HepG2 (cell line): ENCODE results near the gene CHPF. TPM values are rescaled to one million over a fixed set of nuclear protein-coding genes. Genes with fewer than 3 reads are reported as not detected.

Experiments
- ARHGAP35 ChIP-seq: sonication (generic); formaldehyde crosslinking; IDR thresholded peaks from 2 replicates; pipeline ENCODE4 v1.9.0; 2022; ENCODE audit warnings: mild to moderate bottlenecking, inconsistent platforms, moderate library complexity, missing genetic modification reagents, borderline replicate concordance
- ARID5B ChIP-seq: IDR thresholded peaks from 2 replicates; pipeline ENCODE4 v1.4.0; 2020; ENCODE audit warnings: mild to moderate bottlenecking, missing genetic modification reagents
- ERF ChIP-seq: IDR thresholded peaks from 2 replicates; pipeline ENCODE4 v1.6.1; 2018; ENCODE audit warnings: missing biosample characterization, missing genetic modification reagents
- IKZF1 ChIP-seq: fragments of 450-650 bp; IDR thresholded peaks from 2 replicates; pipeline ENCODE4 v1.7.1; 2016
- KAT8 ChIP-seq: IDR thresholded peaks from 2 replicates; pipeline ENCODE4 v1.6.1; 2016; ENCODE audit warnings: missing genetic modification reagents, missing compliant biosample characterization
- KDM5B ChIP-seq: sonication (generic); formaldehyde crosslinking; IDR thresholded peaks from 2 replicates; pipeline ENCODE4 v1.4.0; 2020; ENCODE audit warnings: missing genetic modification reagents, mild to moderate bottlenecking, borderline replicate concordance
- KLF11 ChIP-seq: IDR thresholded peaks from 2 replicates; pipeline ENCODE4 v1.6.1; 2016; ENCODE audit warnings: missing compliant biosample characterization
- KLF13 ChIP-seq: sonication (generic); formaldehyde crosslinking; IDR thresholded peaks from 2 replicates; pipeline ENCODE4 v1.4.0; 2020; ENCODE audit warnings: mild to moderate bottlenecking, missing genetic modification reagents
- KLF6 ChIP-seq: IDR thresholded peaks from 2 replicates; pipeline ENCODE4 v1.8.0; 2016; ENCODE audit warnings: missing biosample characterization, missing genetic modification reagents
- NFE2L2 ChIP-seq: fragments of 150-350 bp; IDR thresholded peaks from 2 replicates; pipeline ENCODE4 v1.6.1; 2014; ENCODE audit warnings: low read length
- PAX8 ChIP-seq: sonication (generic); formaldehyde crosslinking; IDR thresholded peaks from 2 replicates; pipeline ENCODE4 v1.8.0; 2022; ENCODE audit warnings: mild to moderate bottlenecking, missing genetic modification reagents, borderline replicate concordance
- POGZ ChIP-seq: sonication (generic); formaldehyde crosslinking; IDR thresholded peaks from 2 replicates; pipeline ENCODE4 v1.4.0; 2020; ENCODE audit warnings: mild to moderate bottlenecking, missing genetic modification reagents
- RBFOX2 ChIP-seq: fragments of 200-400 bp; formaldehyde crosslinking; IDR thresholded peaks from 2 replicates; pipeline ENCODE4 v1.6.1; 2017; ENCODE audit warnings: low read depth, mild to moderate bottlenecking, low read length
- REL ChIP-seq: sonication (generic); formaldehyde crosslinking; conservative IDR thresholded peaks from 2 replicates; pipeline ENCODE4 v1.8.0; 2022; ENCODE audit warnings: mild to moderate bottlenecking, missing genetic modification reagents, moderate library complexity
- REXO4 ChIP-seq: sonication (generic); formaldehyde crosslinking; IDR thresholded peaks from 2 replicates; pipeline ENCODE4 v1.8.0; 2022; ENCODE audit warnings: missing genetic modification reagents, mild to moderate bottlenecking, borderline replicate concordance
- SKI ChIP-seq: fragments of 450-650 bp; IDR thresholded peaks from one replicate; pipeline ENCODE4 v1.6.1; 2018; ENCODE audit warnings: mild to moderate bottlenecking; ENCODE audit not compliant: partially characterized antibody
- SRY ChIP-seq: sonication (generic); formaldehyde crosslinking; IDR thresholded peaks from 2 replicates; pipeline ENCODE4 v1.8.0; 2022; ENCODE audit warnings: mild to moderate bottlenecking, missing genetic modification reagents
- ZBTB39 ChIP-seq: sonication (generic); formaldehyde crosslinking; IDR thresholded peaks from 2 replicates; pipeline ENCODE4 v1.5.0; 2020; ENCODE audit warnings: missing genetic modification reagents
- ZBTB49 ChIP-seq: sonication (generic); formaldehyde crosslinking; IDR thresholded peaks from 2 replicates; pipeline ENCODE4 v1.4.0; 2020; ENCODE audit warnings: missing genetic modification reagents, borderline replicate concordance
- ZFP82 ChIP-seq: sonication (generic); formaldehyde crosslinking; IDR thresholded peaks from 2 replicates; pipeline ENCODE4 v1.5.1; 2020; ENCODE audit warnings: mild to moderate bottlenecking, missing genetic modification reagents, borderline replicate concordance
- ZNF382 ChIP-seq: sonication (generic); formaldehyde crosslinking; IDR thresholded peaks from 2 replicates; pipeline ENCODE4 v1.5.0; 2020; ENCODE audit warnings: missing genetic modification reagents, mild to moderate bottlenecking, borderline replicate concordance
- ZNF441 ChIP-seq: sonication (generic); formaldehyde crosslinking; IDR thresholded peaks from 2 replicates; pipeline ENCODE4 v1.7.0; 2021; ENCODE audit warnings: missing genetic modification reagents, borderline replicate concordance
- ZNF720 ChIP-seq: sonication (generic); formaldehyde crosslinking; IDR thresholded peaks from 2 replicates; pipeline ENCODE4 v1.4.0; 2020; ENCODE audit warnings: missing genetic modification reagents
- polyA plus RNA-seq, 8 experiments: library from polyadenylated mRNA; depleted of rRNA in 3 of 8; stranded (reverse) in 7 of 8; unstranded in 1 of 8; fragments of >200 nt; fragmentation: Illumina TruSeq in 4 of 8; extraction: Trizol in 4 of 8; gene quantifications; 2 replicates each; pipeline versions ENCODE4 v1.2.1 to v1.2.3, GENCODE V29; 2011 to 2016; ENCODE audit warnings: low read depth in 4 of 8, missing spikeins in 1 of 8, mixed read lengths in 1 of 8; ENCODE audit not compliant: insufficient read depth in 1 of 8
- total RNA-seq, 5 experiments: library from RNA; depleted of rRNA; stranded (reverse); fragments of >200 nt; fragmentation: Illumina TruSeq; extraction: Trizol; gene quantifications; 2 replicates each; pipeline ENCODE4 v1.2.3, GENCODE V29; 2016; ENCODE audit warnings: low read depth in 1 of 5

CHPF gene
- total and polyA plus RNA-seq, 2 of the 13 experiments (the other 11 are each of a cell fraction or from before 2014, with no cell fraction given): 79.6 to 111 TPM

GRCh38 chr2:219541611-219542180 is 1.9 kb downstream of the CHPF start (continued):
- TF ChIP-seq ARID5B (CRISPR knock-in tag) (peak; percentile 55; the same call in 1 of the 2 replicates), ZNF720 (no peak), KDM5B (CRISPR knock-in tag) (no peak; the same call in none of the 2 replicates), ZFP82 (CRISPR knock-in tag) (peak; percentile 82; the same call in 1 of the 2 replicates), REL (CRISPR knock-in tag) (no peak), SRY (CRISPR knock-in tag) (peak; percentile 82; the same call in 1 of the 2 replicates), IKZF1 (no peak), ZBTB39 (CRISPR knock-in tag) (no peak), ZNF441 (CRISPR knock-in tag) (peak; percentile 43; the same call in 1 of the 2 replicates), KAT8 (CRISPR knock-in tag) (peak; percentile 63; the same call in 1 of the 2 replicates), KLF11 (CRISPR knock-in tag) (no peak), SKI (peak; percentile 57), PAX8 (CRISPR knock-in tag) (peak; percentile 96), RBFOX2 (peak; percentile 76), ZBTB49 (CRISPR knock-in tag) (no peak), ERF (CRISPR knock-in tag) (peak; percentile 80), ARHGAP35 (CRISPR knock-in tag) (peak; percentile 56), REXO4 (CRISPR knock-in tag) (no peak), POGZ (CRISPR knock-in tag) (peak; percentile 87), ZNF382 (CRISPR knock-in tag) (no peak), KLF13 (CRISPR knock-in tag) (peak; percentile 51; the same call in 1 of the 2 replicates), NFE2L2 (no peak), KLF6 (CRISPR knock-in tag) (0 out of 2 replicates have a peak, but pooled peaks have one; percentile 38)
